HepG2 (cell line): Measurements from ENCODE around the gene TET3. TPM values are rescaled to one million over a fixed set of nuclear protein-coding genes. Genes with fewer than 3 reads are reported as not detected.

Experiments
- ATF5 ChIP-seq: sonication (generic); formaldehyde crosslinking; IDR thresholded peaks from 2 replicates; pipeline ENCODE4 v1.4.0; 2020; ENCODE audit warnings: mild to moderate bottlenecking, low read depth, missing genetic modification reagents
- BATF2 ChIP-seq: sonication (generic); formaldehyde crosslinking; IDR thresholded peaks from 2 replicates; pipeline ENCODE4 v1.8.0; 2022; ENCODE audit warnings: mild to moderate bottlenecking, missing genetic modification reagents, moderate library complexity
- HDAC6 ChIP-seq: fragments of 200-600 bp; sonication (generic); IDR thresholded peaks from 2 replicates; pipeline ENCODE4 v1.7.0; 2017; ENCODE audit warnings: mild to moderate bottlenecking, antibody characterized with exemption, low read length, low read depth
- HHEX ChIP-seq: IDR thresholded peaks from 2 replicates; pipeline ENCODE4 v1.6.1; 2016; ENCODE audit warnings: control low read depth
- PCBP2 ChIP-seq: fragments of 200-400 bp; formaldehyde crosslinking; optimal IDR thresholded peaks from 2 replicates; pipeline ENCODE3; 2018; ENCODE audit warnings: low read length, low read depth; ENCODE audit not compliant: poor library complexity, severe bottlenecking
- PTBP1 ChIP-seq: fragments of 200-400 bp; formaldehyde crosslinking; IDR thresholded peaks from 2 replicates; pipeline ENCODE4 v1.6.1; 2018; ENCODE audit warnings: low read length, low read depth; ENCODE audit not compliant: poor library complexity, severe bottlenecking
- REPIN1 ChIP-seq: sonication (generic); formaldehyde crosslinking; IDR thresholded peaks from 2 replicates; pipeline ENCODE4 v1.8.0; 2022; ENCODE audit warnings: missing genetic modification reagents, low read depth, mild to moderate bottlenecking, borderline replicate concordance
- SCMH1 ChIP-seq: sonication (generic); formaldehyde crosslinking; IDR thresholded peaks from 2 replicates; pipeline ENCODE4 v1.9.0; 2021; ENCODE audit warnings: missing genetic modification reagents, mild to moderate bottlenecking, borderline replicate concordance
- SETDB1 ChIP-seq: sonication (generic); formaldehyde crosslinking; IDR thresholded peaks from 2 replicates; pipeline ENCODE4 v1.5.1; 2020; ENCODE audit warnings: missing genetic modification reagents, mild to moderate bottlenecking, borderline replicate concordance
- SP5 ChIP-seq: IDR thresholded peaks from 2 replicates; pipeline ENCODE4 v1.6.1; 2016; ENCODE audit warnings: low read depth, borderline replicate concordance
- TFAP4 ChIP-seq: sonication (generic); IDR thresholded peaks from 2 replicates; pipeline ENCODE4 v1.6.1; 2016; ENCODE audit warnings: low read depth, borderline replicate concordance
- ZNF354B ChIP-seq: sonication (generic); formaldehyde crosslinking; IDR thresholded peaks from 2 replicates; pipeline ENCODE4 v1.8.0; 2022; ENCODE audit warnings: mild to moderate bottlenecking, missing genetic modification reagents
- ZNF513 ChIP-seq: sonication (generic); formaldehyde crosslinking; conservative IDR thresholded peaks from 2 replicates; pipeline ENCODE4 v1.5.0; 2020; ENCODE audit warnings: missing genetic modification reagents
- ZNF768 ChIP-seq: sonication (generic); formaldehyde crosslinking; IDR thresholded peaks from 2 replicates; pipeline ENCODE4 v1.4.0; 2020; ENCODE audit warnings: missing genetic modification reagents
- polyA plus RNA-seq, 8 experiments: library from polyadenylated mRNA; depleted of rRNA in 3 of 8; stranded (reverse) in 7 of 8; unstranded in 1 of 8; fragments of >200 nt; fragmentation: Illumina TruSeq in 4 of 8; extraction: Trizol in 4 of 8; gene quantifications; 2 replicates each; pipeline versions ENCODE4 v1.2.1 to v1.2.3, GENCODE V29; 2011 to 2016; ENCODE audit warnings: low read depth in 4 of 8, missing spikeins in 1 of 8, mixed read lengths in 1 of 8; ENCODE audit not compliant: insufficient read depth in 1 of 8
- total RNA-seq, 5 experiments: library from RNA; depleted of rRNA; stranded (reverse); fragments of >200 nt; fragmentation: Illumina TruSeq; extraction: Trizol; gene quantifications; 2 replicates each; pipeline ENCODE4 v1.2.3, GENCODE V29; 2016; ENCODE audit warnings: low read depth in 1 of 5
- TF ChIP-seq, protein P1 (sequence below): sonication (generic); formaldehyde crosslinking; IDR thresholded peaks from 2 replicates; pipeline ENCODE4 v1.5.0; 2020; ENCODE audit warnings: mild to moderate bottlenecking, missing genetic modification reagents, borderline replicate concordance
- TF ChIP-seq, protein P2 (sequence below): IDR thresholded peaks from 2 replicates; pipeline ENCODE4 v1.6.1; 2016; ENCODE audit warnings: missing compliant biosample characterization, missing genetic modification reagents, borderline replicate concordance
- TF ChIP-seq, protein P3 (sequence below): sonication (generic); formaldehyde crosslinking; IDR thresholded peaks from 2 replicates; pipeline ENCODE4 v1.8.1; 2023; ENCODE audit warnings: mild to moderate bottlenecking, missing genetic modification reagents

Gene TET3
- total and polyA plus RNA-seq, 2 of the 13 experiments (the other 11 are each of a cell fraction or from before 2014, with no cell fraction given) = 4.3 to 6.8 TPM

DNA sequence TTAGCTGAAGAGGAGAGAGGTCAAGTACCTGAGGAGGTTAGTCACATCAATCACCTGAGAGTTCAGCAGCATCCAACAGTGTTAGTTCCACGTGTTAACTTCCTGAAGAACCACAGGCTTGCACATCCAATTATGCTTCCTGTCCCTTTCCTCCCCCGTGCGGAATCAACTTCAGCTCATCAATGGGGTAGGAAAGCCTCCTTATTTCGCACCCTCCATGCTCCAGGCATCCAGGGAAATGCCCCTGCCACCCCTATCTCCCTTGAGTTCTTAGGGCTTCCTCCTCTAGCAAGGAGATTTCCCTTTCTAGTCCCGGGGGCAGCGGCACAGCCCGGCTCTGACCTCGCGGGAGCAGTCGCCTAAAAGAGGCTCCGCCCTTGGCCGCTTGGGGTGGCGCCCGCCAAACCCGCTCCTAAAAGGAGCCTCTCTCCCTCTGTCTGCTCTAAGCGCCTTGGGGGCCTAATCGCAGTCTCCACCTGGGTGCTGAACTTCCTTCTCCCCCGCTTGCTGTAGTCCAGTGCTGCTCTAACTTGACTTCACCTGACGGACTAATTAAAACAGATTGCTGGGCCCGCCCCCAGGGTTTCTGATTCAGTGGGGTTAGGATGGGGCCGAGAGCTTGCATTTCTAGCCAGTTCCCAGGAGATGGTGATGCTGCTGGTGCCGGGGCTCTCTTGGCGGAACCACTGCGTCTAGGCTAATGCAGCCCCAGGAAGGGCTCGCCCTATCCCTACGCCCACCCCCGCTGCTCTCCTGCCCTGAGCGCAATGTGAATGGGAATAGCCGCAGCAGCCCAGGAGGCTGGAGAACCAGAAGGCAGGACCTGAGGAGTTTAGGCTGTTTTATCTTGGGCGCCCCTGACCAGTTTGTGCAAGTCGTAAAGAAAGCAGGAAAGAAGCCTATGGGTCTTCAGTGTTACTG lies 3.4 kb upstream of the TET3 start (continued):
- TF ChIP-seq ZNF513 (CRISPR knock-in tag) (no peak), PTBP1 (no peak), HDAC6 (no peak), SP5 (no peak), TFAP4 (no peak), REPIN1 (CRISPR knock-in tag) (0 out of 2 replicates have a peak, but pooled peaks have one; percentile 40), PCBP2 (no peak), ZNF768 (CRISPR knock-in tag) (no peak), HHEX (no peak), SCMH1 (no peak), ZNF354B (CRISPR knock-in tag) (no peak), ATF5 (CRISPR knock-in tag) (no peak), SETDB1 (CRISPR knock-in tag) (no peak), BATF2 (CRISPR knock-in tag) (no peak)
- TF ChIP-seq, protein P1, sequence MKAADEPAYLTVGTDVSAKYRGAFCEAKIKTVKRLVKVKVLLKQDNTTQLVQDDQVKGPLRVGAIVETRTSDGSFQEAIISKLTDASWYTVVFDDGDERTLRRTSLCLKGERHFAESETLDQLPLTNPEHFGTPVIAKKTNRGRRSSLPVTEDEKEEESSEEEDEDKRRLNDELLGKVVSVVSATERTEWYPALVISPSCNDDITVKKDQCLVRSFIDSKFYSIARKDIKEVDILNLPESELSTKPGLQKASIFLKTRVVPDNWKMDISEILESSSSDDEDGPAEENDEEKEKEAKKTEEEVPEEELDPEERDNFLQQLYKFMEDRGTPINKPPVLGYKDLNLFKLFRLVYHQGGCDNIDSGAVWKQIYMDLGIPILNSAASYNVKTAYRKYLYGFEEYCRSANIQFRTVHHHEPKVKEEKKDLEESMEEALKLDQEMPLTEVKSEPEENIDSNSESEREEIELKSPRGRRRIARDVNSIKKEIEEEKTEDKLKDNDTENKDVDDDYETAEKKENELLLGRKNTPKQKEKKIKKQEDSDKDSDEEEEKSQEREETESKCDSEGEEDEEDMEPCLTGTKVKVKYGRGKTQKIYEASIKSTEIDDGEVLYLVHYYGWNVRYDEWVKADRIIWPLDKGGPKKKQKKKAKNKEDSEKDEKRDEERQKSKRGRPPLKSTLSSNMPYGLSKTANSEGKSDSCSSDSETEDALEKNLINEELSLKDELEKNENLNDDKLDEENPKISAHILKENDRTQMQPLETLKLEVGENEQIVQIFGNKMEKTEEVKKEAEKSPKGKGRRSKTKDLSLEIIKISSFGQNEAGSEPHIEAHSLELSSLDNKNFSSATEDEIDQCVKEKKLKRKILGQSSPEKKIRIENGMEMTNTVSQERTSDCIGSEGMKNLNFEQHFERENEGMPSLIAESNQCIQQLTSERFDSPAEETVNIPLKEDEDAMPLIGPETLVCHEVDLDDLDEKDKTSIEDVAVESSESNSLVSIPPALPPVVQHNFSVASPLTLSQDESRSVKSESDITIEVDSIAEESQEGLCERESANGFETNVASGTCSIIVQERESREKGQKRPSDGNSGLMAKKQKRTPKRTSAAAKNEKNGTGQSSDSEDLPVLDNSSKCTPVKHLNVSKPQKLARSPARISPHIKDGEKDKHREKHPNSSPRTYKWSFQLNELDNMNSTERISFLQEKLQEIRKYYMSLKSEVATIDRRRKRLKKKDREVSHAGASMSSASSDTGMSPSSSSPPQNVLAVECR (CRISPR knock-in tag) = no peak; the same call in none of the 2 replicates
- TF ChIP-seq, protein P2, sequence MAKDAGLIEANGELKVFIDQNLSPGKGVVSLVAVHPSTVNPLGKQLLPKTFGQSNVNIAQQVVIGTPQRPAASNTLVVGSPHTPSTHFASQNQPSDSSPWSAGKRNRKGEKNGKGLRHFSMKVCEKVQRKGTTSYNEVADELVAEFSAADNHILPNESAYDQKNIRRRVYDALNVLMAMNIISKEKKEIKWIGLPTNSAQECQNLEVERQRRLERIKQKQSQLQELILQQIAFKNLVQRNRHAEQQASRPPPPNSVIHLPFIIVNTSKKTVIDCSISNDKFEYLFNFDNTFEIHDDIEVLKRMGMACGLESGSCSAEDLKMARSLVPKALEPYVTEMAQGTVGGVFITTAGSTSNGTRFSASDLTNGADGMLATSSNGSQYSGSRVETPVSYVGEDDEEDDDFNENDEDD = 0 out of 2 replicates have a peak, but pooled peaks have one; percentile 1
- TF ChIP-seq, protein P3, sequence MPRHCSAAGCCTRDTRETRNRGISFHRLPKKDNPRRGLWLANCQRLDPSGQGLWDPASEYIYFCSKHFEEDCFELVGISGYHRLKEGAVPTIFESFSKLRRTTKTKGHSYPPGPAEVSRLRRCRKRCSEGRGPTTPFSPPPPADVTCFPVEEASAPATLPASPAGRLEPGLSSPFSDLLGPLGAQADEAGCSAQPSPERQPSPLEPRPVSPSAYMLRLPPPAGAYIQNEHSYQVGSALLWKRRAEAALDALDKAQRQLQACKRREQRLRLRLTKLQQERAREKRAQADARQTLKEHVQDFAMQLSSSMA (CRISPR knock-in tag) = no peak
